IPS-NIHi11 (cell line): ENCODE data around the gene TSGA10IP.
A peak's percentile ranks its signal among the peaks of the same experiment; 100 is the strongest.
"Not testable (repeated sequence)": the region's sequence is repeated elsewhere in the genome, so short reads cannot be mapped to it uniquely, and the experiment has no call there.

ENCODE experiments used
- DNase-seq: peaks from one replicate; pipeline ENCODE4 v3.0.0; 2012; ENCODE audit warnings: mixed read lengths, low spot score

The TSGA10IP gene

DNA sequence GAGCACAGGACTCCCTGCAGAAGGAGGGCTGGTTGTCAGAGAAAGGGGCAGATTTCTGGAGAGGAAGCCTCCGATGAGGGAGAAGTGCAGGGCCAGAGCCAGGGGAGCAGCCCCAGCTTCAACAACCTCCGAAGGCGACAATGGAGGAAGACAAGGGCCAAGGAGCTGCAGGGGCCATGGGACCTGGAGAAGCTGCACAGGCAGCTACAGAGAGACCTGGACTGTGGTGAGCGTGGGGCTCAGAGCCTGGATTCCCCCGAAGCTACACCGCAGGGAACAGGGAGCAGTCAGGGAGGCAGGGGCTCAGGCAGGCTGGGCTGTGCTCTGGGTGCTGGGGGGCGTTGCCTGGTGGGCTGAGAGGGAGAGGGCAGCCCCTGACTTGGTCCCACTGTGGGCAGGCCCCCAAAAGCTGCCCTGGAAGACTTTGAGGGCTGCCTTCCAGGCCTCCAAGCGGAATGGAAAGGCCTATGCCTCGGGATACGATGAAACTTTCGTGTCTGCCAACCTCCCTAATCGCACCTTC lies 2.4 kb downstream of the TSGA10IP start:
- DNase-seq: no peak

DNA sequence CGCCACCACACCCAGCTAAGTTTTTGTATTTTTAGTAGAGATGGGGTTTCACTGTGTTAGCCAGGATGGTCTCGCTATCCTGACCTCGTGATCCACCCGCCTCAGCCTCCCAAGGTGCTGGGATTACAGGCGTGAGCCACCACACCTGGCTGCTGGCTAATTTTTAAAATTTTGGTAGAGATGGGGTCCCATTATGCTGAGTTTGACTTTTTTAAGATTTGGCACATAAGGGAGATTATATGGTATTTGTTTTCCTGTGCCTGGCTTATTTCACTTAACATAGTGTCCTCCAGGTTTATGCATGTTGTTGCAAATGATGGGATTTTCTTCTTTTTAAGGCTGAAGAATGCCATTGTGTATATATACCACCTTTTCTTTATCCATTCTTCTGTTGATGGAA lies 5.4 kb downstream of the TSGA10IP start:
- DNase-seq: not testable (repeated sequence)

DNA sequence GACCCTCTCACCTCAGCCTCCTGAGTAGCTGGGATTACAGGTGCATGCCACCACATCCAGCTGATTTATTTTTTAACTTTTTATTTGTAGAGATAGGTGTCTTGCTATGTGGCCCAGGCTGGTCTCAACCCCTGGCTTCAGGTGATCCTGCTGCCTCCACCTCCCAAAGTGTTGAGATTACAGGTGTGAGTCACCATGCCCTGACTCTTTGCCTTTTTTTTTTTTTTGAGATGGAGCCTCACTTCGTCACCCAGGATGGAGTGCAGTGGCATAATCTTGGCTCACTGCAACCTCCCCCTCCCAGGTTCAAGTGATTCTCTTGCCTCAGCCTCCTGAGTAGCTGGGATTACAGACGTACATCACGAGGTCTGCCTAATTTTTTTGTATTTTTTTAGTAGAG lies 6.4 kb downstream of the TSGA10IP start:
- DNase-seq: not testable (repeated sequence)

DNA sequence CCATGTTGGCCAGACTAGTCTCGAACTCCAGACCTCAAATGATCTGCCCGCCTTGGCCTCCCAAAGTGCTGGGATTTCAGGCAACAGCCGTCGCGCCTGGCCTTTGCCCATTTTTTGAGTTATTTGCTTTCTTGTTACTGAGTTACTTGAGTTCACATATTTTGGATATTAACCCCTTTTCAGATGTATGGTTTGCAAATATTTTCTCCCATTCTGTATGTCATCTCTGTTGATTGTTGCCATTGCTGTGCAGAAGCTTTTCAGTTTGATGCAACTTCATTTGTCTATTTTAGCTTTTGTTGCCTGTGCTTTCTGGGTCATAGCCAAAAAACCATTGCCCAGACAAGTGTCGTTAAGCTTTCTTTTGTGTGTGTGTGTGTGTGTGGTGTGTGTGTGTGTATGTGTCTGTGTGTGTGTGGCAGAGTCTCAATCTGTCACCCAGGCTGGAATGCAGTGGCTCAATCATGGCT lies 6.8 kb downstream of the TSGA10IP start:
- DNase-seq: no peak

DNA sequence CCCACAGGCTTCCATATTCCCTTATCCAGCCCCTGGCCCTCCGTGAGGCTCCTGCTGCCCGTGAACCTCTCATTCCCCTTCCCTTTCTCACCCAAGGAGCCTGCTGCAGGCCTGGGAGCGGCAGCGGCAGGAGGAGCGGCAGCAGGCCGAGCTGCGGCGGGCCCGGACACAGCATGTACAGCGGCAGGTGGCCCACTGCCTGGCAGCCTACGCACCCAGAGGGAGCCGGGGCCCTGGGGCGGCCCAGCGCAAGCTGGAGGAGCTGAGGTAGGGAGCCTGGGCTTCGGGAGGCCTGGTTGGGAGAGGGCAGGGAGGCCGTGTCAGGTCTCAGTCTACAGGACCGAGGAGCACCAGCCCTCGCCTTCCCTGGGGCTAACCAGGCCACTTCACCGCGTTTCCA lies 8.2 kb downstream of the TSGA10IP start:
- no peak for DNase-seq

DNA sequence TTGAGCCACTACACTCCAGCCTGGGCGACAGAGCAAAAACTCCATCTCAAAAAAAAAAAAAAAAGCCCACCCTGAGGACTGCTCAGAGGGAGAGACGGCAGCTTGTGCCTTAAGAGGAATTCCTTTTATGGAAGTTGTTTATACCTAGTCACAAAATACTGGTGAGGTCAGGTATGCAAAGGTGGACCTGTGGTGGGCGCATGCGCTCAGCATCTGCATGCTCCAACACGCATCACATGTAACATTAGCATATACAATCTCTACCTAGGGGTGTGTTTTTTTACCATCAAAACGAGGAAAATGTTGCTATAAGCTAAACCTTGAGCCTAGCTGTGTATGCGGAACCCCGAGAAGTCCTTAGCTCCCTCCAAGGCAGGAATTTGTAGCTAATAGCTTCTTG lies 9.5 kb downstream of the TSGA10IP start:
- no peak for DNase-seq

DNA sequence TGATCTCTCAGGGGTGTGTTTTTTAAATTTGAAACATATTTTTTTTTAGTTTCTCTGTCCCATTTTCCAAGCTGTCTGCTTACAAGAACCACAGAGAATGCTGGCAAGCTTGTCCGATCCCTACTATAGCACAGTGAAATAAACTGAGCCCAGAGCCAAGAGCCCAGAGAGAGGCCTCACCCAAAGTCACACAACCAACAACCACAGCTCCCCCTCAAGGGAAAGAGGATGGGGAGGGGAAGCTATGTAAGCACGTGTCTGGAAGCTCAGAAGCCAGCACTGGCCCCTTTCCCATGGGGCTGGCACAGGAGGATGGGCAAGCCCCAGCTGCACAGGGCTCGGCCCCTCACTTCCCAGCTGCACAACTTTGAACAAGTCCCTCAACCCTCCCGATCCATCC lies 13.0 kb downstream of the TSGA10IP start:
- no peak for DNase-seq

DNA sequence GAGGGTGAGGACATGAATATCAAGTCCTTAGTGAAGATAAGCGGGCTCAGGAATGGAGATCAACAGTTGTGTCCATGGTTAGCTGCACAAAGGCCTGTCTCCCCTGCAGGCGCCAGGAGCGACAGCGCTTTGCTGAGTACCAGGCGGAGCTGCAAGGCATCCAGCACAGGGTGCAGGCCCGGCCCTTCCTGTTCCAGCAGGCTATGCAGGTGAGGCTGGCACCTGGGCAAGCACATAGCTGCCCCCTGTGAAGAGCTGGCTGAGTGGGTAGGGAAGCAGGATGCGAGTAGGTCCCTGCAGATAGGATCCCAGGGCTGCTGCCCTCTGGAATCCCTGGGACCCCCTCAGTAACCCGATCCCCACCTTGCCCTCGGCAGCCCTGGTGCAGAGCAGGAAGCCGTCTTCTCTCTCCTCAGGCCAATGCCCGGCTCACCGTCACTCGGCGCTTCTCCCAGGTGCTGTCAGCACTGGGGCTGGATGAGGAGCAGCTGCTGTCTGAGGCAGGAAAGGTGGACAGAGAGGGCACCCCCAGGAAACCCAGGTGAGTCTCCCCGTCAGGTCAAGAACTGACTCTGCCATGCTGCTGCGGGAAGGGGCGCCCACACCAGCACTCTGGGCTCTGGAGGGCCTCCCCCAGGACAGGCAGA lies 13.6 kb downstream of the TSGA10IP start:
- DNase-seq: no peak

DNA sequence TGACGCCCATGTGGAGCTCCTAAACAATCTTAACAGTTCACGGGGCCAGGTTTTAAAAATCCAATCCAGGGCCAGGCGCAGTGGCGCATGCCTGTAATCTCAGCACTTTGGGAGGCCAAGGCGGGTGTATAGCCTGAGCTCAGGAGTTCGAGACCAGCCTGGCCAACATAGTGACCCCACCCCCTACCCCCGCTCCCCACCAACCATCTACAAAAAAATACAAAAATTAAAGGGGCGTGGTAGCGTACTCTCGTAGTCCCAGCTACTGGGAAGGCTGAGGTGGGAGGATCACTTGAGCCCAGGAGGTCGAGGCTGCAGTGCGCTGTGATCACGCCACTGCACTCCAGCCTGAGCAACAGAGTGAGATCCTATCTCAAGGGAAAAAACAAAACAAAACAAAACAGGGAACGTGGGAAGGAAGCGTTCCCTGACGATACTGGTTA lies 15.6 kb downstream of the TSGA10IP start:
- no peak for DNase-seq

DNA sequence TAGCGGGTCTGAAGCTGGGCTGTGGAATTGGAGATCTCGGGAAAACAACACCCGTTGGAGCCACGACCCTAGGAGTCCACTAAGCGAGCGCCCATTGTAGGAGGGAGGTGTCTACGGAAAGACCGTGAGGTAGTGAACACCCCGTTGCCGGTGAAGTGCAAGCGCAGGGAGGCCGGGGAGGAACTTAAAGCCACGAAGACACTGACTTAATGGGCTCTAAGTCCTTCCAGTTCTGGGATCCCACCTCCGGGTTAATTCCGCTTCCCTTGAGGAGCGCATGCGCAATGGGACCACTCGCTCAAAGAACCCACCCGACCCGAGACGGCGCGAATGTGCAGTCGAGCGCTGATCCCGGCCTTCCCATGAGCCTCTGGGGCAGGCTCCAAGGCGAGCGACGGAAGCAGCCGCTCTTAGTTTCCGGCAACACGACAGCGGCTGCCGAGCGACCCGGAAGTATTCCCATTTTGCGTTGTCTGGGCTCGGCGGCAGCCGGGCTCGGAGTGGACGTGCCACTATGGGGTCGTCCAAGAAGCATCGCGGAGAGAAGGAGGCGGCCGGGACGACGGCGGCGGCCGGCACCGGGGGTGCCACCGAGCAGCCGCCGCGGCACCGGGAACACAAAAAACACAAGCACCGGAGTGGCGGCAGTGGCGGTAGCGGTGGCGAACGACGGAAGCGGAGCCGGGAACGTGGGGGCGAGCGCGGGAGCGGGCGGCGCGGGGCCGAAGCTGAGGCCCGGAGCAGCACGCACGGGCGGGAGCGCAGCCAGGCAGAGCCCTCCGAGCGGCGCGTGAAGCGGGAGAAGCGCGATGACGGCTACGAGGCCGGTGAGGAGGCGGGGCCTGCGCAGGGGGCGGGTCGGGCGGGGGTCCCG lies 16.2 kb downstream of the TSGA10IP start, which contains the start of gene SART1:
SART1 (plus strand) TSS at position 468 of the 874 bp plus-strand sequence; CDS start at position 515, 47 bp downstream.
- DNase-seq: peak; percentile 100

DNA sequence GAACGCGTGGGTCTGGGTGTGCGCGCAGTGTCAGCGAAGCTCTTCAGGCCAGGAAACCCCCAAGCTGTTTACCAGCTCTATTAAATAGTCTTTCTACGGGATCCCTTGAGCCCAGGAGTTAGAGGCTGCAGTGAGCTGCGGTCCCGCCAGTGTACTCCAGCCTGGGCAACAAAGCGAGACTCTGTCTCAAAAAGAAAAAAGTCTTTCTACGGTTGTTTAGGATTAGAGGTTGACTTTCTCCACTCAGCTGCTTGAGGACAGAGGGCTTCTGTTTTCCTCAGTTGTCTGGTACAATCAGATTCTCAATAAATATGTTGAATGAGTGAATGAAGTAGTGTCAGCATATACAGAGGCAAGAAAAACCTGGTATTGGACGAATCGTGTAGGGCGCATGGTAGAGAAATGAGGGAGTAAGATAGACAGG lies 16.9 kb downstream of the TSGA10IP start:
- no peak for DNase-seq

DNA sequence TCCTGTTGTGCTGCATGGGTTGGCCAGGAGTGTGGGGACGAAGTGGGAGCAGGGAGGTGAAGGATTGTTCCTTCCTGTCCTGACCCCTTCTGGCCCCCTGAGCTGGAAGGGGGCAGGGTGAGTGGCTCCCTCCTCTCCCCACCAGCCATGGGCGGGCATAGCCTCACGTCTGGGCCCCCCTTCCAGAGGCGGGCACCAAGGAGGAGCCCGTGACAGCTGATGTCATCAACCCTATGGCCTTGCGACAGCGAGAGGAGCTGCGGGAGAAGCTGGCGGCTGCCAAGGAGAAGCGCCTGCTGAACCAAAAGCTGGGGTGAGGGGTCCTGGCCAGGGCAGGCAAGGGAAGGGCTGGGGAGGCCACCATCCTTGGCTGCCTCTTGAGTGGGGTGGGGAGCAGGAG lies 19.6 kb downstream of the TSGA10IP start:
- DNase-seq: no peak

DNA sequence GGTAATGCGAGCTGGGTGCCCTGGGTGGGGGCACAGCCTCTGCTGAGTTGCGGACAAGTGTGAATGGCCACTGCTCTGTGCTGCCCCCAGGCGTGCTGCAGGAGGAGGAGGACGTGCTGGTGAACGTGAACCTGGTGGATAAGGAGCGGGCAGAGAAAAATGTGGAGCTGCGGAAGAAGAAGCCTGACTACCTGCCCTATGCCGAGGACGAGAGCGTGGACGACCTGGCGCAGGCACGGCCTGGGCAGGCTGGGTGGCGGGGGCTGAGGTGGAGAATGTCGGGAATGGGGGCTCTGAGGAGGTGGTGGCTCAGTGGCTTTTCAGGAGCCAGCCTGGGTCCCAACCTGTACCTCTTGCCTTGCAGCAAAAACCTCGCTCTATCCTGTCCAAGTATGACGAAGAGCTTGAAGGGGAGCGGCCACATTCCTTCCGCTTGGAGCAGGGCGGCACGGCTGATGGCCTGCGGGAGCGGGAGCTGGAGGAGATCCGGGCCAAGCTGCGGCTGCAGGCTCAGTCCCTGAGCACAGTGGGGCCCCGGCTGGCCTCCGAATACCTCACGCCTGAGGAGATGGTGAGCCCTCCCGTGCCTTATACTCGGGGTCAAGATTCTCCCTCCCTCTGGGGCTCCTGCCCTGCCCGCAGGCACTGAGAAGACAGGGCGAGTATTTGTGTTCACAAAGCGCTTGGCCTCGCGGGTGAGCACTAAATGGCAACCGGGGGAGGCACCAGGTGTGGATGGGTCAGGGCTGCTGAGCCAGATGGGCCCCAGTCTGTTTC lies 20.9 kb downstream of the TSGA10IP start:
- no peak for DNase-seq

DNA sequence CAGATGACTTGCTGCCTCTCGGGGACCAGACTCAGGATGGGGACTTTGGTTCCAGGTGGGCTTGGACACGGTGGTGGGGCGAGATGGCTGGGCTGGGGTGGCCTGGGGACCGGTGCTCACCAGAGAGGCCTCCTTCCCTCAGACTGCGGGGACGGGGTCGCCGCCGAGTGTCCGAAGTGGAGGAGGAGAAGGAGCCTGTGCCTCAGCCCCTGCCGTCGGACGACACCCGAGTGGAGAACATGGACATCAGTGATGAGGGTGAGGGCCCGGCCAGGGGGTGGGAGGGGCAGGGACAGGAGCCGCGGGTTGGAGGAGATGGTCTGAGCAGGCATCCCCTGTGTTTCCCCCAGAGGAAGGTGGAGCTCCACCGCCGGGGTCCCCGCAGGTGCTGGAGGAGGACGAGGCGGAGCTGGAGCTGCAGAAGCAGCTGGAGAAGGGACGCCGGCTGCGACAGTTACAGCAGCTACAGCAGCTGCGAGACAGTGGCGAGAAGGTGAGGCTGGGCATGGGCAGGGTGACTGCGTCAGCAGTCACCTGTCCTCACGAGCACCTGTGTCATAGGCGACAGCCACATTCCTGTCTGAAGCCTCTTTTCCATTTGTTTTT lies 22.2 kb downstream of the TSGA10IP start:
- no peak for DNase-seq

DNA sequence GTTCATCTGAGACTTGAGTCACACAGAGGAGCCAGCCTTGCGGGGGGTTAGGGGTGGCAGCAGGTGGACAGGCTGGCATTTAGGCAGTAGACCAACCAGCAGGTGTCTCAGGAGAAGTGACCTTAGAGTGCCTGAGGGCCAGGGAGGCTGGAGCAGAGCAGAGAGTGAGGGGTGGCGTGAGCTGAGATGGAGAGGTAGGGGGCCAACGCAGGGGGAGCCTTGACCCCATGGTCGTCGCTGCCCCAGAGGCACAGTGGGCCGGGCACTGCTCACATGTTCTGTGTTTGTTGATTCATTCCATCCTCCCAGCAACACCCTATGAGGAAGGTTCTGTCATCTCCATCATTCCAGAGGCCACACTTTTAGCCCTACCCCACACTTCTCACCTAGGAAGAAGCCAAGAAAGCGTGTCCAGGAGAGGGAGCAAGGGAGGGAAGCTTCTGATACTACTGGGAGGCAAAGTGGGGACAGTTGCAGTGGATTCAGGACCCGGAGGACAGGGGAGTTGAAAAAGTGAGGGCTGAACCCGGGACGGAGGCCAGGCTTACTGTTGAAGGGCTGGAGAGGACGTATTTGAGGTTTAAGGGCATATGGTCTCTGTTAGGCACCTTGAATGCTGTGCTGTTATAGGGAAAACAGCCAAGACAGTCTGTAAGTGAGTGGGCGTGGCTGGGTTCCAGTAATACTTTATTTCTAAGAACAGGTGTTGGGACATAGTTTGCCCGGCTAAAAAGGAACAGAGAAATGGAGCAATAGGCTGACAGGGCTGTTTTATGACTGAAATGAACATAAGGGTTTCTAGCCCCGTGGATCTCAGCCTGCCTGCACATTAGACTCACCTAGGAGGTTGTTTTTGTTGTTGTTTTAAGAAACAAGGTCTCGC lies 23.6 kb downstream of the TSGA10IP start:
- no peak for DNase-seq

DNA sequence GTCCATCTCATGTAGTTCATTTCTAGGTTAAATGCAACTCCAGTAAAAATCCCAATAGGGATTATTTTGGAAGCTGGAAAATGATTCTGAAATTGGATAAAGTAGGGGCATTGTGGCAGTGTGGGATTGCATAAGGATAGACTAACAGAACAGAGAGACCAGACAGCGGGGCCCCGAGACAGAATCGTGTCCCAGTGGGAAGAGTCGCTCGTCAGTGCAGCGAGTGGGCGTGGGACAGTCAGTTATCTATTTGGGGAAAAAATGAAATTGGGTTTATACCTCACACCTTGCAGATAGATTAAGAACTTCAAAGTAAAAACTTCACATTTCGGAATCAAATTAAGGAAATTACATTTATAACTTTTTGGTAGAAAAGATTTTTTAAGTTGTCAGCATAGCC lies 26.8 kb downstream of the TSGA10IP start:
- no peak for DNase-seq

DNA sequence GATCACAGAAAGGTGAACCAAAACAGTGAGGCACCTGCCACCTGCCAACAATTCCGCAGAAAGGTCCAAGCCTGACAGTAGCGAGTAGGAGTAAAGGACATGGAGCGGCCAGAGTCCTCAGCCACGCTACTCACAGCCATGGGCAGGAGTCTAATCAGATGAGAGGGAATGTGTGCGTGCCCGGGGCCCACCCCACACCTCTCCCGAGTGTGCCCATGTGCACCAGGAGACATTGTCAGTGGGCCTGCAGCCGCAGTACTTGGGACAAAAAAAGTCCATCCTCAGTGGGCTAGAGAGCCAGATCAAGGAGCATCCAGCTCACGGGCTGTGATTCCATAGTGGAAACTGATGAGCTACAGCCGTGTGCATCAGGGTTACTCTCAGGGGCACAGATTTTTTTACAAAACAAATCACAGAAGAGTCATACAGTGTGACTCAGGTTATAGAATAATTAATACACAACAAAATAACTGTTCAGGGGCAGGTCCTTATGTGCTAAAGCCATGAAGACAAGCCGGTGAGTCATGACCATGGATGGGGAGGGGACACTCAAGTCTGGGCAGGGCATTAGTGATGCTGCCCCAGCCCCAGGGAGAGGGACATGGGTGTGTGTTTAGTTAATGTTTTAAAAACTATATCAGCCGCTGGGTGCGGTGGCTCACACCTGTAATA lies 28.3 kb downstream of the TSGA10IP start:
- DNase-seq: no peak

DNA sequence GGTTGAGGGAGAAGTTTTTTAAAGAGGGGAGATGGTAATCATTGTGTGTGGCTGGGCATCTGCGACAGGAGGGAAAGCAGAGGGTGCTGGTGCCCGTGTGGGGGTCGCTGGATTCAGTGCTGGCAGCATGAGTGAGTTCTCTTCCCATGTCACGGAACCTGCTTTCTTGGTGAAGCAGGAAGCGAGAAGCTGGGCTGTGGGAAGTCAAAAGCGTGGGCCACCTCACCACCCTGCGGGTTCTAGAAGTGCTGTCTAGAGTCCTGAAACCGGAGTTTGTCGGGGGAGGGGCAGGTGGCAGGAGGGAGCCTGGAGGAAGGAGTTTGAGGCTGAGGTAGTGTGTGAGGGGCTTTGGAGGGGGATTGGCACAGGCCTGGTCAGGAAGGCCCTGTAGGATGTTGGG lies 30.5 kb downstream of the TSGA10IP start:
- DNase-seq: no peak

DNA sequence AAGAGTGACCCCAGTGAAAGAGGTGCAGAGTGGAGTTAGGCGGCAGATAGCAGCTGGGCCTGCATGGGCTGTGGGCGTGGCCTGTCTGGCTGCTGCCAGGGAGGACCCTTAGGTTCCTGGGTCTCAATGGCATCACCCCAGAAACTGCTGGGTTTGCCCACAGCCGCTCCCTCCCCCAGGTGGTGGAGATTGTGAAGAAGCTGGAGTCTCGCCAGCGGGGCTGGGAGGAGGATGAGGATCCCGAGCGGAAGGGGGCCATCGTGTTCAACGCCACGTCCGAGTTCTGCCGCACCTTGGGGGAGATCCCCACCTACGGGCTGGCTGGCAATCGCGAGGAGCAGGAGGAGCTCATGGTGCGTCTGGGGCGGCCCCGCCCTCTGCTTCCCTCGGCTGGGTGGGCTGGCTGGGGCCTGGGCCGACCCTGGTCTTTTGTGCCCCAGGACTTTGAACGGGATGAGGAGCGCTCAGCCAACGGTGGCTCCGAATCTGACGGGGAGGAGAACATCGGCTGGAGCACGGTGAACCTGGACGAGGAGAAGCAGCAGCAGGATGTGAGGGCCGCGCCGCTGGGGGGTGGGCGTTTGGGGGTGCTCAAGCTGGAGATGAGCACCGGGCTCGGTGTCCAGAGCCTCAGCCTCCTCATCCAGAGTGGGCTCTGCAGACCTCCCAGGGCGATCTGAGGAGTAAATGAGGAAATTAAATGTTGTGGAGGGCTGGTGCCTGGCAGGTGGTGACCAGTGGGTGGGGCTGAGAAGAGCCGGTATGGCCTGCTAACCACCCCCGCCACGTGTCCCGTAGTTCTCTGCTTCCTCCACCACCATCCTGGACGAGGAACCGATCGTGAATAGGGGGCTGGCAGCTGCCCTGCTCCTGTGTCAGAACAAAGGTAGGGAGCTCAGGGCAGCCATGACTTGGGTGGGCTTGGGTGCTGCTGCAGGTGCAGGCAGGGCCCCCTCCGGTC lies 31.2 kb downstream of the TSGA10IP start:
- DNase-seq: no peak
